Measurements from ENCODE around the gene RGS17. TPM values are rescaled to one million over a fixed set of nuclear protein-coding genes. Genes with fewer than 3 reads are reported as not detected.
"Not testable (repeated sequence)": the region's sequence is repeated elsewhere in the genome, so short reads cannot be mapped to it uniquely, and the experiment has no call there.

Gene RGS17
- total RNA-seq, 1 experiment from 2014 or later, result 3.2 TPM

DNA sequence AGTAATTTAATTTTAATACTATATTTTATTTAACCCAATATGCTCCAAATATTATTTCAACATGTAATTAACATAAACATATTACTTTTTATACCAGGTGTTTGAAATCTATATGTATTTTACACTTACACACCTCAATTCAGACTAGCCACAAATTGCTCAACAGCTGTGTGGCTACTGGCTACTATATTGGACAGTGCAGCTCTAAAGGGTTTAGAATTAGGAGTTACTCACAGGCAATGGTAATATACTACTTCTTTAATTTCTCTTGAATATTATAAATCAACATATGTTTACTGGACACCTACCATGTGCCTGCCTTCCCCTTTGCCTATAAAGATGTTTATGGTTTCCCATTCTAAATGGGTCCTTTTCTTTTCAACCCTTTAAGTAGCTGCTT is 130.8 kb downstream of the RGS17 start:
- Histone ChIP-seq H3K79me1 (ENCODE audit: insufficient read depth, low read depth, low read length, poor library complexity, severe bottlenecking) (no peaks in the 10 kb centered on the region), H2BK120ac (ENCODE audit: low read depth, low read length, poor library complexity, severe bottlenecking) (no peak overlapping the region), H4K20me1 (ENCODE audit: control insufficient read depth, insufficient read depth, insufficient read length) (no peaks in the 10 kb centered on the region), H2BK15ac (ENCODE audit: low read depth, low read length) (no peak overlapping the region), H4K91ac (ENCODE audit: insufficient read length, low read depth, low read length) (no peak overlapping the region), H2BK5ac (ENCODE audit: insufficient read length, low read length) (no peak overlapping the region), H3K4me2 (ENCODE audit: insufficient read depth, insufficient read length, low read length) (no peak overlapping the region), H2BK12ac (ENCODE audit: insufficient read length, low read depth, low read length) (no peak overlapping the region), H3K56ac (ENCODE audit: insufficient read length, low read depth, low read length) (no peak overlapping the region), H3K4me1 (ENCODE audit: insufficient read depth, low read length) (no peaks in the 10 kb centered on the region), H3K23ac (ENCODE audit: insufficient read length, low read depth, low read length) (no peak overlapping the region), H3K9me3 (ENCODE audit: control insufficient read depth, low read depth, low read length) (no peaks in the 10 kb centered on the region), H3K79me2 (ENCODE audit: insufficient read depth, low read length) (peaks cover 15% of the 10 kb centered on the region; the same call in 1 of the 2 replicates), H2AK5ac (ENCODE audit: insufficient read length, low read length) (no peak overlapping the region), H3K23me2 (ENCODE audit: insufficient read length, low read depth, low read length, poor library complexity, severe bottlenecking) (peaks cover 12% of the 10 kb centered on the region), H3K9ac (ENCODE audit: extremely low read depth, insufficient read length, low read length) (no peak overlapping the region), H3K14ac (ENCODE audit: insufficient read depth, low read length) (no peak overlapping the region), H2BK20ac (ENCODE audit: low read depth, low read length, poor library complexity, severe bottlenecking) (no peak overlapping the region), H3T11ph (ENCODE audit: low read length) (no peak overlapping the region), H4K5ac (ENCODE audit: insufficient read length, low read depth, low read length) (no peak overlapping the region), H3K27ac (ENCODE audit: insufficient read length, low read depth, low read length) (no peak overlapping the region), H3K4ac (ENCODE audit: low read depth, low read length) (no peak overlapping the region), H3K18ac (ENCODE audit: insufficient read length, low read depth, low read length) (no peak overlapping the region), H2AFZ (ENCODE audit: low read length) (no peak overlapping the region), H3K27me3 (ENCODE audit: insufficient read depth, low read length) (no peaks in the 10 kb centered on the region), H4K8ac (replicated peaks; ENCODE audit: insufficient read length, low read depth, low read length) (no peak overlapping the region)
- TF ChIP-seq, protein P1, sequence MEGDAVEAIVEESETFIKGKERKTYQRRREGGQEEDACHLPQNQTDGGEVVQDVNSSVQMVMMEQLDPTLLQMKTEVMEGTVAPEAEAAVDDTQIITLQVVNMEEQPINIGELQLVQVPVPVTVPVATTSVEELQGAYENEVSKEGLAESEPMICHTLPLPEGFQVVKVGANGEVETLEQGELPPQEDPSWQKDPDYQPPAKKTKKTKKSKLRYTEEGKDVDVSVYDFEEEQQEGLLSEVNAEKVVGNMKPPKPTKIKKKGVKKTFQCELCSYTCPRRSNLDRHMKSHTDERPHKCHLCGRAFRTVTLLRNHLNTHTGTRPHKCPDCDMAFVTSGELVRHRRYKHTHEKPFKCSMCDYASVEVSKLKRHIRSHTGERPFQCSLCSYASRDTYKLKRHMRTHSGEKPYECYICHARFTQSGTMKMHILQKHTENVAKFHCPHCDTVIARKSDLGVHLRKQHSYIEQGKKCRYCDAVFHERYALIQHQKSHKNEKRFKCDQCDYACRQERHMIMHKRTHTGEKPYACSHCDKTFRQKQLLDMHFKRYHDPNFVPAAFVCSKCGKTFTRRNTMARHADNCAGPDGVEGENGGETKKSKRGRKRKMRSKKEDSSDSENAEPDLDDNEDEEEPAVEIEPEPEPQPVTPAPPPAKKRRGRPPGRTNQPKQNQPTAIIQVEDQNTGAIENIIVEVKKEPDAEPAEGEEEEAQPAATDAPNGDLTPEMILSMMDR (conservative IDR thresholded peaks at IDR 0.05), result no peak
- Mint-ChIP-seq H3K27me3 (ENCODE audit: low read depth) (no peaks in the 10 kb centered on the region), H3K36me3 (ENCODE audit: insufficient read depth in 1 of 3, low read depth in 3 of 3) (peaks cover 6 to 25% (median 21%) of the 10 kb centered on the region in 3 experiments; a peak in 5 of 7 replicates), H3K4me1 (peaks cover 19 to 22% of the 10 kb centered on the region in 2 experiments), H3K27ac (no peak overlapping the region), H3K9me3 (no peaks in the 10 kb centered on the region), H3K4me3 (peak overlapping the region; percentile 59 to 98)
- DNase-seq, result no peak

DNA sequence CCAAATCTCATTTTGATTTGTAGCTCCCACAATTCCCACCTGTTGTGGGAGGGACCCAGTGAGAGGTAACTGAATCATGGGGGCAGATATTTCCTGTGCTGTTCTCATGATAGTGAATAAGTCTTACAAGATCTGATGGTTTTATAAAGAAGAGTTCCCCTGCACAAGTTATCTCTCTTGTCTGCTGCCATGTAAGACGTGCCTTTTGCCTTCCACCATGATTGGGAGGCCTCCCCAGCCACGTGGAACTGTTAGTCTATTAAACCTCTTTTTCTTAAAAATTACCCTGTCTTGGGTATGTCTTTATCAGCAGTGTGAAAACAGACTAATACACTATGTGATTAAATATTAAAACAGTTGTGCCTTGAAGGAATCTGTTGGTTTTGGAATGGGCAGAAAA is 131.5 kb downstream of the RGS17 start:
- H3K4me3 Mint-ChIP-seq; DNase-seq; H2AK5ac ChIP-seq (ENCODE audit: insufficient read length, low read length); H3K27ac ChIP-seq (ENCODE audit: insufficient read length, low read depth, low read length); H3K23ac ChIP-seq (ENCODE audit: insufficient read length, low read depth, low read length); H2BK20ac ChIP-seq (ENCODE audit: low read depth, low read length, poor library complexity, severe bottlenecking); H3K79me1 ChIP-seq (ENCODE audit: insufficient read depth, low read depth, low read length, poor library complexity, severe bottlenecking); H4K20me1 ChIP-seq (ENCODE audit: control insufficient read depth, insufficient read depth, insufficient read length); H2AFZ ChIP-seq (ENCODE audit: low read length); H3K9ac ChIP-seq (ENCODE audit: extremely low read depth, insufficient read length, low read length); H3K27me3 ChIP-seq (ENCODE audit: insufficient read depth, low read length); H3K9me3 Mint-ChIP-seq; H3K9me3 ChIP-seq (ENCODE audit: control insufficient read depth, low read depth, low read length); H3K4me1 ChIP-seq (ENCODE audit: insufficient read depth, low read length); H3K27ac Mint-ChIP-seq; H3K27me3 Mint-ChIP-seq (ENCODE audit: low read depth); H3K4ac ChIP-seq (ENCODE audit: low read depth, low read length); H4K91ac ChIP-seq (ENCODE audit: insufficient read length, low read depth, low read length); H3K56ac ChIP-seq (ENCODE audit: insufficient read length, low read depth, low read length); H3T11ph ChIP-seq (ENCODE audit: low read length); H4K8ac ChIP-seq (replicated peaks; ENCODE audit: insufficient read length, low read depth, low read length); H3K14ac ChIP-seq (ENCODE audit: insufficient read depth, low read length); H4K5ac ChIP-seq (ENCODE audit: insufficient read length, low read depth, low read length); H3K4me2 ChIP-seq (ENCODE audit: insufficient read depth, insufficient read length, low read length); H2BK120ac ChIP-seq (ENCODE audit: low read depth, low read length, poor library complexity, severe bottlenecking); H3K18ac ChIP-seq (ENCODE audit: insufficient read length, low read depth, low read length); H2BK15ac ChIP-seq (ENCODE audit: low read depth, low read length); H2BK5ac ChIP-seq (ENCODE audit: insufficient read length, low read length); H2BK12ac ChIP-seq (ENCODE audit: insufficient read length, low read depth, low read length): not testable (repeated sequence)
- peaks cover 12% of the 10 kb centered on the region for H3K23me2 ChIP-seq (ENCODE audit: insufficient read length, low read depth, low read length, poor library complexity, severe bottlenecking)
- H3K36me3 Mint-ChIP-seq (ENCODE audit: insufficient read depth in 1 of 3, low read depth in 3 of 3), result peaks cover 6 to 26% (median 25%) of the 10 kb centered on the region in 3 experiments; a peak in 5 of 7 replicates
- no CpG with 5 or more reads among the region's 2 CpGs for WGBS (ENCODE audit: extremely low coverage, insufficient read length, low lambda C conversion rate)
- peaks cover 19 to 22% of the 10 kb centered on the region in 2 experiments for H3K4me1 Mint-ChIP-seq
- peaks cover 15% of the 10 kb centered on the region; the same call in 1 of the 2 replicates for H3K79me2 ChIP-seq (ENCODE audit: insufficient read depth, low read length)
